Panc1 (cell line): Measurements from ENCODE around the gene COL6A1. TPM values are rescaled to one million over a fixed set of nuclear protein-coding genes. Genes with fewer than 3 reads are reported as not detected.

ENCODE experiments used
- ATAC-seq: fragments of 200-7000 bp; cut with Tn5 transposase; 2 replicates; pipeline ENCODE4 v1.9.1; 2020; ENCODE audit warnings: mild to moderate bottlenecking, moderate library complexity
- BruUV-seq: library from RNA; stranded (reverse); fragments of 400-500 nt; replicated peaks from 2 replicates; lab custom pipeline; 2021; lab: Mats Ljungman, UMichigan
- CTCF ChIA-PET: fragments of 300-600 bp; sonication (Branson Sonifier 250); formaldehyde crosslinking; loops from one replicate; lab custom pipeline; 2022; ENCODE audit warnings: antibody characterized with exemption; lab: Charles Lee
- POLR2A ChIA-PET: fragments of 300-600 bp; sonication (Branson Sonifier 250); formaldehyde crosslinking; loops from one replicate; lab custom pipeline; 2022; ENCODE audit warnings: antibody characterized with exemption; lab: Charles Lee
- DNase-seq: peaks from one replicate; pipeline ENCODE4 v3.0.0-alpha.2; 2010; ENCODE audit warnings: low read depth, low spot score
- H3K27ac ChIP-seq: 2 replicates; pipeline ENCODE4 v1.5.1; 2011; ENCODE audit warnings: mild to moderate bottlenecking, low read length, inconsistent platforms
- H3K27me3 ChIP-seq: fragments of 200-500 bp; sonication (Bioruptor generic); 2 replicates; pipeline ENCODE4 v1.6.0; 2014; ENCODE audit warnings: low read length, inconsistent platforms; ENCODE audit not compliant: control insufficient read depth, insufficient read depth
- H3K36me3 ChIP-seq: fragments of 200-500 bp; sonication (Bioruptor generic); 2 replicates; pipeline ENCODE4 v1.5.1; 2014; ENCODE audit warnings: inconsistent platforms, mild to moderate bottlenecking, low read length, moderate library complexity; ENCODE audit not compliant: control insufficient read depth, insufficient read depth
- H3K4me1 ChIP-seq: 2 replicates; pipeline ENCODE4 v1.5.1; 2011; ENCODE audit warnings: inconsistent platforms, mild to moderate bottlenecking, low read length, moderate library complexity; ENCODE audit not compliant: control insufficient read depth, insufficient read depth
- H3K4me3 ChIP-seq, 2 experiments: 2 replicates each; pipeline ENCODE4 v1.5.1; 2011 to 2012; ENCODE audit warnings: low read depth in 2 of 2, low read length in 2 of 2, mild to moderate bottlenecking in 2 of 2, inconsistent platforms in 1 of 2, moderate library complexity in 1 of 2
- H3K9me3 ChIP-seq: fragments of 200-500 bp; sonication (Bioruptor generic); 2 replicates; pipeline ENCODE4 v1.5.1; 2014; ENCODE audit warnings: low read depth, mild to moderate bottlenecking, inconsistent platforms, low read length, moderate library complexity; ENCODE audit not compliant: control insufficient read depth, insufficient read depth
- POLR2AphosphoS5 ChIP-seq: IDR thresholded peaks from 2 replicates; pipeline ENCODE4 v1.6.1; 2012; ENCODE audit warnings: mild to moderate bottlenecking, low read depth, low read length, moderate library complexity
- SIN3A ChIP-seq: IDR thresholded peaks from 2 replicates; pipeline ENCODE4 v1.6.1; 2012; ENCODE audit warnings: low read depth, mild to moderate bottlenecking, low read length, moderate library complexity, borderline replicate concordance; ENCODE audit not compliant: insufficient read depth
- TCF7L2 ChIP-seq: IDR thresholded peaks from 2 replicates; pipeline ENCODE4 v1.6.1; 2011; ENCODE audit warnings: mild to moderate bottlenecking, low read depth, low read length, inconsistent platforms
- in situ Hi-C: cut with HindIII; loops from 2 replicates; pipeline ENCODE4 v1.10.0; 2016; ENCODE audit warnings: low sequenced_read_pairs, low pct_unique_long_range_greater_than_20kb
- intact Hi-C: fragments of 100-400 bp; cut with micrococcal nuclease; formaldehyde crosslinking; loops from one replicate; pipeline ENCODE4 v1.10.0; 2022; ENCODE audit not compliant: unreplicated experiment
- total RNA-seq: library from RNA; stranded (reverse); gene quantifications from one replicate; pipeline ENCODE4 v1.2.1, GENCODE V29; 2021; ENCODE audit not compliant: unreplicated experiment
- TF ChIP-seq, protein P1 (sequence below): fragments of 450-650 bp; IDR thresholded peaks from 2 replicates; pipeline ENCODE4 v1.5.1; 2017; ENCODE audit warnings: mild to moderate bottlenecking
- TF ChIP-seq, protein P2 (sequence below), 2 experiments: IDR thresholded peaks; 2 replicates each; pipeline ENCODE4 v1.6.1; 2011 to 2012; ENCODE audit warnings: low read depth in 2 of 2, control low read depth in 1 of 2, low read length in 1 of 2, mild to moderate bottlenecking in 1 of 2, moderate library complexity in 1 of 2; ENCODE audit not compliant: insufficient read depth in 1 of 2

COL6A1 gene
- total RNA-seq, 1 experiment from 2014 or later: 34.2 TPM

DNA sequence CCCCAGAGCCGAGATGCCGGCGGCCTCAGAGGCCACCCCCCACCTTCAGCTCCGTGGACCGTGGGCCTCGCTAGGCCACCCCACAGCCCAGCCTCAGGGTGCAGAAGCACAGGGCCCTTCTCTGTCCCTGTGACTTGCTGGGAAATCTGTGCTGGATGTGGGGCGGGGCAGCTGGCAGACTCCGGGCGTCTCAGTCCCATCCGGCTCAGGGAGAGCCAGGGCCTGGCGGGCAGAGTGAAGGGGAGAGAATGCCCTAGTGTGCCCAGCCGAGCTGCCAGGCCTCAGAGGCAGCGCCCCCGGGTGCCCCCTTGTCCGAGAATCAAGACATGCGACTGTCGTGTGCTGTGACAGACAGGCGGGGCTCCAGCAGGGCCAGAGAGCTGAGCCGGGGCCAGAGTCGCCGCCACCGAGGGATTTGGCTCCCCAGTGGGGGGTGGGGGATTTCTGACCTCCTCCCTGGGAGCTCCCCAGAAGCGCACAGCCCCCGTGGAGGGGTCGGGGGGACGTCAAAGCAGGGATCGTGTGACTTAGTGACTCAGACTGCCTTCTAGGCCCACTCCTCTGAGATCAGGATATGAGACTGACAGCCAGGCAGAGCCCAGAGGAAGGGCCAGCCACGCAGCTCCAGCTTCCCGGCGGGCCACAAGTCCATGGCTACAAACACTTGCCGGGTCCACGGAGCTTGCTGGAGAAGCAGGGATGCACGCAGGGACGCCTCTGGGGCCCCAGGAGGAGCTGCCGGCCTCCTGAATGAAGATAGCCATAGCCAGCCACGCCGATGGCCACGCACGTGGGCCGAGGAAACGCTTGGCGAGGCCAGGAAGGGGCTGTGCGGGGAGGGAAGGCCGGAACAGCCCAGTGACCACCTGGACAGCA is 11.9 kb downstream of the COL6A1 start:
- TF ChIP-seq, protein P1, sequence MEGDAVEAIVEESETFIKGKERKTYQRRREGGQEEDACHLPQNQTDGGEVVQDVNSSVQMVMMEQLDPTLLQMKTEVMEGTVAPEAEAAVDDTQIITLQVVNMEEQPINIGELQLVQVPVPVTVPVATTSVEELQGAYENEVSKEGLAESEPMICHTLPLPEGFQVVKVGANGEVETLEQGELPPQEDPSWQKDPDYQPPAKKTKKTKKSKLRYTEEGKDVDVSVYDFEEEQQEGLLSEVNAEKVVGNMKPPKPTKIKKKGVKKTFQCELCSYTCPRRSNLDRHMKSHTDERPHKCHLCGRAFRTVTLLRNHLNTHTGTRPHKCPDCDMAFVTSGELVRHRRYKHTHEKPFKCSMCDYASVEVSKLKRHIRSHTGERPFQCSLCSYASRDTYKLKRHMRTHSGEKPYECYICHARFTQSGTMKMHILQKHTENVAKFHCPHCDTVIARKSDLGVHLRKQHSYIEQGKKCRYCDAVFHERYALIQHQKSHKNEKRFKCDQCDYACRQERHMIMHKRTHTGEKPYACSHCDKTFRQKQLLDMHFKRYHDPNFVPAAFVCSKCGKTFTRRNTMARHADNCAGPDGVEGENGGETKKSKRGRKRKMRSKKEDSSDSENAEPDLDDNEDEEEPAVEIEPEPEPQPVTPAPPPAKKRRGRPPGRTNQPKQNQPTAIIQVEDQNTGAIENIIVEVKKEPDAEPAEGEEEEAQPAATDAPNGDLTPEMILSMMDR: no peak
- no peak for TF ChIP-seq TCF7L2
- TF ChIP-seq, protein P2, sequence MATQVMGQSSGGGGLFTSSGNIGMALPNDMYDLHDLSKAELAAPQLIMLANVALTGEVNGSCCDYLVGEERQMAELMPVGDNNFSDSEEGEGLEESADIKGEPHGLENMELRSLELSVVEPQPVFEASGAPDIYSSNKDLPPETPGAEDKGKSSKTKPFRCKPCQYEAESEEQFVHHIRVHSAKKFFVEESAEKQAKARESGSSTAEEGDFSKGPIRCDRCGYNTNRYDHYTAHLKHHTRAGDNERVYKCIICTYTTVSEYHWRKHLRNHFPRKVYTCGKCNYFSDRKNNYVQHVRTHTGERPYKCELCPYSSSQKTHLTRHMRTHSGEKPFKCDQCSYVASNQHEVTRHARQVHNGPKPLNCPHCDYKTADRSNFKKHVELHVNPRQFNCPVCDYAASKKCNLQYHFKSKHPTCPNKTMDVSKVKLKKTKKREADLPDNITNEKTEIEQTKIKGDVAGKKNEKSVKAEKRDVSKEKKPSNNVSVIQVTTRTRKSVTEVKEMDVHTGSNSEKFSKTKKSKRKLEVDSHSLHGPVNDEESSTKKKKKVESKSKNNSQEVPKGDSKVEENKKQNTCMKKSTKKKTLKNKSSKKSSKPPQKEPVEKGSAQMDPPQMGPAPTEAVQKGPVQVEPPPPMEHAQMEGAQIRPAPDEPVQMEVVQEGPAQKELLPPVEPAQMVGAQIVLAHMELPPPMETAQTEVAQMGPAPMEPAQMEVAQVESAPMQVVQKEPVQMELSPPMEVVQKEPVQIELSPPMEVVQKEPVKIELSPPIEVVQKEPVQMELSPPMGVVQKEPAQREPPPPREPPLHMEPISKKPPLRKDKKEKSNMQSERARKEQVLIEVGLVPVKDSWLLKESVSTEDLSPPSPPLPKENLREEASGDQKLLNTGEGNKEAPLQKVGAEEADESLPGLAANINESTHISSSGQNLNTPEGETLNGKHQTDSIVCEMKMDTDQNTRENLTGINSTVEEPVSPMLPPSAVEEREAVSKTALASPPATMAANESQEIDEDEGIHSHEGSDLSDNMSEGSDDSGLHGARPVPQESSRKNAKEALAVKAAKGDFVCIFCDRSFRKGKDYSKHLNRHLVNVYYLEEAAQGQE (IDR thresholded peaks at IDR 0.05; ENCODE audit: insufficient read depth in 1 of 2, low read depth in 2 of 2, low read length in 1 of 2): no peak
- no peak for TF ChIP-seq POLR2AphosphoS5
- no peak for TF ChIP-seq SIN3A
- intact Hi-C loops: no loop called here
- ChIA-PET POLR2A (no interaction called here), CTCF (no interaction called here)
- Histone ChIP-seq H3K27ac (no peak overlapping the region), H3K4me1 (peaks cover 10% of the 10 kb centered on the region), H3K36me3 (no peaks in the 10 kb centered on the region), H3K9me3 (no peaks in the 10 kb centered on the region), H3K4me3 (no peak overlapping the region), H3K27me3 (no peaks in the 10 kb centered on the region)
- no peak for ATAC-seq
- DNase-seq: no peak
- BruUV-seq: no TSS peak
- in situ Hi-C loops: no loop called here

DNA sequence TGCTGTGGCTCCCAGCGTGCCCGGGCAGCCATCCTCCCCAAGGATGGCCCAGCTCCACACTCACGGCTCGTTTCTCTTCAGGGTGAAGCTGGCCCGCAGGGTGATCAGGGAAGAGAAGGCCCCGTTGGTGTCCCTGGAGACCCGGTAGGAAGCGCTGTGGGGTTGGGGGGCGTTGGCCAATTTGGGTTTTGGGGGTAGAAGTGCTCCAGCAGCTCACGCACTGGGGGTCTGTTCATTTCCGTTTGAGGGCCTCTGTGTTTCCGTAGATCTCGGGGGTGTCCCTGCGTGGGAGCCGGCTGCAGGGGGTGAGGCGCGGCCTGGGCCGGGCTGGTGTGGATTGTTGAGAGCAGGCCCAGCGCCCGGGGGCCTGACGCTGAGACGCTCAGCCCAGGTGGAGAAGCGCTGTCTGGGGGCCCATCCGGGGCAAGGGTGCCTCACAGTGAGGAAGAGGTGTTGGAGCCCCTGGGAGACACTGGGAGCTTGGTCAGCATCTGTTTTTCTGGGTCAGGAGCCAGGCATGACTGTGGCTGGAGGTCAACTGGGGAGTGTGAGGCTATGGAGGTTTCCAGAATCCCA is 12.6 kb downstream of the COL6A1 start:
- H3K4me1 ChIP-seq: peaks cover 10% of the 10 kb centered on the region
- H3K27ac ChIP-seq: no peak overlapping the region
- no peak for TF ChIP-seq TCF7L2
- no peak for TF ChIP-seq SIN3A
- TF ChIP-seq POLR2AphosphoS5: no peak
- TF ChIP-seq, protein P2 (IDR thresholded peaks at IDR 0.05; ENCODE audit: insufficient read depth in 1 of 2, low read depth in 2 of 2, low read length in 1 of 2): no peak
- TF ChIP-seq, protein P1: no peak
- no peaks in the 10 kb centered on the region for H3K36me3 ChIP-seq
- in situ Hi-C loops: no loop called here
- H3K27me3 ChIP-seq: no peaks in the 10 kb centered on the region
- H3K4me3 ChIP-seq: no peak overlapping the region
- no TSS peak for BruUV-seq
- ATAC-seq: no peak
- CTCF ChIA-PET: no interaction called here
- intact Hi-C loops: no loop called here
- no peaks in the 10 kb centered on the region for H3K9me3 ChIP-seq
- POLR2A ChIA-PET: no interaction called here
- DNase-seq: no peak
